WTC11 (cell line): ENCODE data around the gene PANK4. TPM values are rescaled to one million over a fixed set of nuclear protein-coding genes. Genes with fewer than 3 reads are reported as not detected.
A peak's percentile ranks its signal among the peaks of the same experiment; 100 is the strongest.

Source experiments
- ATAC-seq: fragments of 200-7000 bp; cut with Tn5 transposase; 2 replicates; pipeline ENCODE4 v1.10.0; 2021; ENCODE audit warnings: mild to moderate bottlenecking, moderate library complexity
- CTCF ChIA-PET: fragments of 300-600 bp; sonication (Branson Sonifier 250); formaldehyde crosslinking; loops from one replicate; lab custom pipeline; 2021; ENCODE audit warnings: antibody characterized with exemption; lab: Charles Lee
- POLR2A ChIA-PET: fragments of 350-600 bp; sonication (Branson Sonifier 250); formaldehyde crosslinking; loops from one replicate; lab custom pipeline; 2021; ENCODE audit warnings: antibody characterized with exemption; lab: Charles Lee
- DNase-seq: peaks from one replicate; pipeline ENCODE4 v3.0.0; 2021; ENCODE audit warnings: low spot score
- H3K27ac Mint-ChIP-seq: 2 replicates; pipeline ENCODE4 v1.8.0; 2021; ENCODE audit warnings: mixed read lengths
- H3K27me3 Mint-ChIP-seq: 2 replicates; pipeline ENCODE4 v1.8.0; 2021; ENCODE audit warnings: low read depth, mild to moderate bottlenecking, moderate library complexity, mixed read lengths
- H3K36me3 Mint-ChIP-seq: 2 replicates; pipeline ENCODE4 v1.8.0; 2021; ENCODE audit warnings: mixed read lengths
- H3K4me1 Mint-ChIP-seq: 2 replicates; pipeline ENCODE4 v1.8.0; 2022; ENCODE audit warnings: mixed read lengths
- H3K4me3 Mint-ChIP-seq: 2 replicates; pipeline ENCODE4 v1.8.0; 2021; ENCODE audit warnings: mild to moderate bottlenecking, moderate library complexity, mixed read lengths
- H3K9me3 Mint-ChIP-seq: 2 replicates; pipeline ENCODE4 v1.8.0; 2021; ENCODE audit warnings: mixed read lengths
- ATF1 ChIP-seq: sonication (generic); formaldehyde crosslinking; IDR thresholded peaks from 2 replicates; pipeline ENCODE4 v1.8.1; 2023; ENCODE audit warnings: mild to moderate bottlenecking, moderate library complexity, missing genetic modification reagents
- CBFB ChIP-seq: sonication (generic); formaldehyde crosslinking; IDR thresholded peaks from 2 replicates; pipeline ENCODE4 v1.8.1; 2022; ENCODE audit warnings: mild to moderate bottlenecking, low read depth, missing genetic modification reagents
- EMX1 ChIP-seq: fragments of 250-450 bp; sonication (Bioruptor Pico); IDR thresholded peaks from 2 replicates; pipeline ENCODE4 v1.8.0; 2021; ENCODE audit warnings: mild to moderate bottlenecking
- ESRRA ChIP-seq: sonication (generic); formaldehyde crosslinking; IDR thresholded peaks from 2 replicates; pipeline ENCODE4 v1.8.1; 2022; ENCODE audit warnings: mild to moderate bottlenecking, missing genetic modification reagents, borderline replicate concordance
- GABPB1 ChIP-seq: sonication (generic); formaldehyde crosslinking; IDR thresholded peaks from 2 replicates; pipeline ENCODE4 v1.8.1; 2023; ENCODE audit warnings: mild to moderate bottlenecking, missing genetic modification reagents
- MYBL2 ChIP-seq: sonication (generic); formaldehyde crosslinking; IDR thresholded peaks from 2 replicates; pipeline ENCODE4 v1.8.1; 2023; ENCODE audit warnings: mild to moderate bottlenecking, moderate library complexity, missing genetic modification reagents
- NFE2L1 ChIP-seq: sonication (generic); formaldehyde crosslinking; IDR thresholded peaks from 2 replicates; pipeline ENCODE4 v1.8.1; 2023; ENCODE audit warnings: missing genetic modification reagents
- OVOL2 ChIP-seq: fragments of 250-450 bp; sonication (Bioruptor Pico); IDR thresholded peaks from 2 replicates; pipeline ENCODE4 v1.9.0; 2021; ENCODE audit warnings: mild to moderate bottlenecking, borderline replicate concordance
- TCF7 ChIP-seq: sonication (generic); formaldehyde crosslinking; IDR thresholded peaks from 2 replicates; pipeline ENCODE4 v1.8.0; 2022; ENCODE audit warnings: mild to moderate bottlenecking, low read depth, missing genetic modification reagents, moderate library complexity
- TEAD1 ChIP-seq: sonication (generic); formaldehyde crosslinking; IDR thresholded peaks from 2 replicates; pipeline ENCODE4 v1.8.0; 2022; ENCODE audit warnings: mild to moderate bottlenecking, missing genetic modification reagents
- ZNF219 ChIP-seq: sonication (generic); formaldehyde crosslinking; IDR thresholded peaks from 2 replicates; pipeline ENCODE4 v1.8.0; 2023; ENCODE audit warnings: missing genetic modification reagents, mild to moderate bottlenecking, borderline replicate concordance
- ZNF232 ChIP-seq: sonication (generic); formaldehyde crosslinking; IDR thresholded peaks from 2 replicates; pipeline ENCODE4 v1.8.0; 2022; ENCODE audit warnings: mild to moderate bottlenecking, missing genetic modification reagents
- ZNF317 ChIP-seq: sonication (generic); formaldehyde crosslinking; IDR thresholded peaks from 2 replicates; pipeline ENCODE4 v1.8.1; 2023; ENCODE audit warnings: low read depth, mild to moderate bottlenecking, moderate library complexity, missing genetic modification reagents, borderline replicate concordance
- total RNA-seq: library from RNA; stranded (reverse); gene quantifications from 3 replicates; pipeline ENCODE4 v1.2.3, GENCODE V29; 2021
- TF ChIP-seq, protein P1 (sequence below): sonication (generic); formaldehyde crosslinking; IDR thresholded peaks from 2 replicates; pipeline ENCODE4 v1.8.0; 2023; ENCODE audit warnings: missing genetic modification reagents, mild to moderate bottlenecking, borderline replicate concordance
- TF ChIP-seq, protein P2 (sequence below): sonication (generic); formaldehyde crosslinking; IDR thresholded peaks from 2 replicates; pipeline ENCODE4 v1.8.1; 2023; ENCODE audit warnings: mild to moderate bottlenecking, missing genetic modification reagents, moderate library complexity
- TF ChIP-seq, protein P3 (sequence below): fragments of 250-450 bp; sonication (Bioruptor Pico); conservative IDR thresholded peaks from 2 replicates; pipeline ENCODE4 v1.9.0; 2021; ENCODE audit warnings: mild to moderate bottlenecking
- TF ChIP-seq, protein P4 (sequence below): sonication (generic); formaldehyde crosslinking; IDR thresholded peaks from 2 replicates; pipeline ENCODE4 v1.8.0; 2022; ENCODE audit warnings: mild to moderate bottlenecking, missing genetic modification reagents
- TF ChIP-seq, protein P5 (sequence below): sonication (generic); formaldehyde crosslinking; IDR thresholded peaks from 2 replicates; pipeline ENCODE4 v1.8.1; 2022; ENCODE audit warnings: missing genetic modification reagents, borderline replicate concordance
- TF ChIP-seq, protein P6 (sequence below): sonication (generic); formaldehyde crosslinking; IDR thresholded peaks from 2 replicates; pipeline ENCODE4 v1.8.1; 2022; ENCODE audit warnings: low read depth, missing genetic modification reagents, borderline replicate concordance

Gene PANK4
- total RNA-seq, 1 experiment from 2014 or later, result 52.5 TPM

DNA sequence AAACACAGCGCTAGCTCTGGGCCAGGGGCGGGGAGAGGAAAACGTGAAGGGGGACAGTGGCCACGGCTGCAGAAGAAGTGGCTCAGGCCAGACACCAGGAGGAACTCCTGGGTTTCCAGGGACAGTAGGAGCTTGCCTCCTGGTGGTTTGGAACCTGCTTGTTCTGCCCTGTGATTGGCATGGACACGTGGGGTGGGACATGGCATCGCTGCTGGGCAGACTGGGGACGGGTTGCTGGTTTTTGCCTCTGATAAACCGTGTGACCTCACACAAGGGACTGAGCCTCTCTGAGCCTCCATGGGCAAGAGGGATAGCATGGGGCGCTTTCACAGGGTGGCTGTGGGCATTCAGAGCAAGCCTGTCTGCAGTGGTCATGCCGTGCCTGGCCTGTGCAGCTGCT is 57.9 kb downstream of the PANK4 start:
- no peak for DNase-seq
- POLR2A ChIA-PET, result no interaction called here
- H3K4me3 Mint-ChIP-seq, result no peak overlapping the region
- no peak for TF ChIP-seq NFE2L1 (CRISPR knock-in tag)
- ATAC-seq, result no peak
- H3K27ac Mint-ChIP-seq, result no peak overlapping the region
- no peaks in the 10 kb centered on the region for H3K9me3 Mint-ChIP-seq
- H3K4me1 Mint-ChIP-seq, result no peaks in the 10 kb centered on the region
- H3K36me3 Mint-ChIP-seq, result no peaks in the 10 kb centered on the region
- CTCF ChIA-PET, result interaction anchor here (1.0 to 2.3 kb wide), 4 partner anchors 9 to 93 kb away, joined by 3 to 7 read pairs (median 4); no protein-coding TSS in a partner anchor
- H3K27me3 Mint-ChIP-seq, result no peaks in the 10 kb centered on the region

DNA sequence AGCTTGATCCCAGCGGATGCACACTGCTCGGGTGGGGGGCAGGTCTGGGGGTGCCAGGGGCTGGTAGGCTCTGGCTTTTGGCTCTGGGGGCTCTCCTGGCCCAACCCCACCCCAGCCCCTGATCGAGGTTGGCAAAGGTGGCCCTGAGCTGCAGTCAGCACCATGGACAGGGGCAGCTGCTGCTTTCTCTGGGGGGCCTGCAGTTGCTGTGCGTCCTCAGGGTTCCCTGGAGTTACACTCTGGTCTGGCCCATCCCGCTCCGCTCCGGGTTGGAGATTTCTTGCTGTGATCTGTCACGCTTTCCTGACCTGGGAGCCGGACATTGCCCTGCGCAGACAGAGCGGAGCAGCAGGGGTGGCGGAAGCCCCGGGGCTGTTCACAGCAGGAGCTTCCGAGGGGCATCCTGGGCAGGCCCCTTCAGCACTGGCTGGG is 58.3 kb downstream of the PANK4 start:
- H3K36me3 Mint-ChIP-seq, result no peaks in the 10 kb centered on the region
- CTCF ChIA-PET, result interaction anchor here (1.0 to 2.3 kb wide), 6 partner anchors 9 to 94 kb away, joined by 3 to 7 read pairs (median 4); no protein-coding TSS in a partner anchor
- DNase-seq, result peak; percentile 76
- peak; percentile 62 for ATAC-seq
- no peaks in the 10 kb centered on the region for H3K27me3 Mint-ChIP-seq
- H3K4me1 Mint-ChIP-seq, result no peaks in the 10 kb centered on the region
- POLR2A ChIA-PET, result interaction anchor here (0.9 kb wide), 1 partner anchor 61 kb away, joined by 3 read pairs; no protein-coding TSS in a partner anchor
- no peaks in the 10 kb centered on the region for H3K9me3 Mint-ChIP-seq
- no peak overlapping the region for H3K4me3 Mint-ChIP-seq
- H3K27ac Mint-ChIP-seq, result no peak overlapping the region
- TF ChIP-seq, protein P1, sequence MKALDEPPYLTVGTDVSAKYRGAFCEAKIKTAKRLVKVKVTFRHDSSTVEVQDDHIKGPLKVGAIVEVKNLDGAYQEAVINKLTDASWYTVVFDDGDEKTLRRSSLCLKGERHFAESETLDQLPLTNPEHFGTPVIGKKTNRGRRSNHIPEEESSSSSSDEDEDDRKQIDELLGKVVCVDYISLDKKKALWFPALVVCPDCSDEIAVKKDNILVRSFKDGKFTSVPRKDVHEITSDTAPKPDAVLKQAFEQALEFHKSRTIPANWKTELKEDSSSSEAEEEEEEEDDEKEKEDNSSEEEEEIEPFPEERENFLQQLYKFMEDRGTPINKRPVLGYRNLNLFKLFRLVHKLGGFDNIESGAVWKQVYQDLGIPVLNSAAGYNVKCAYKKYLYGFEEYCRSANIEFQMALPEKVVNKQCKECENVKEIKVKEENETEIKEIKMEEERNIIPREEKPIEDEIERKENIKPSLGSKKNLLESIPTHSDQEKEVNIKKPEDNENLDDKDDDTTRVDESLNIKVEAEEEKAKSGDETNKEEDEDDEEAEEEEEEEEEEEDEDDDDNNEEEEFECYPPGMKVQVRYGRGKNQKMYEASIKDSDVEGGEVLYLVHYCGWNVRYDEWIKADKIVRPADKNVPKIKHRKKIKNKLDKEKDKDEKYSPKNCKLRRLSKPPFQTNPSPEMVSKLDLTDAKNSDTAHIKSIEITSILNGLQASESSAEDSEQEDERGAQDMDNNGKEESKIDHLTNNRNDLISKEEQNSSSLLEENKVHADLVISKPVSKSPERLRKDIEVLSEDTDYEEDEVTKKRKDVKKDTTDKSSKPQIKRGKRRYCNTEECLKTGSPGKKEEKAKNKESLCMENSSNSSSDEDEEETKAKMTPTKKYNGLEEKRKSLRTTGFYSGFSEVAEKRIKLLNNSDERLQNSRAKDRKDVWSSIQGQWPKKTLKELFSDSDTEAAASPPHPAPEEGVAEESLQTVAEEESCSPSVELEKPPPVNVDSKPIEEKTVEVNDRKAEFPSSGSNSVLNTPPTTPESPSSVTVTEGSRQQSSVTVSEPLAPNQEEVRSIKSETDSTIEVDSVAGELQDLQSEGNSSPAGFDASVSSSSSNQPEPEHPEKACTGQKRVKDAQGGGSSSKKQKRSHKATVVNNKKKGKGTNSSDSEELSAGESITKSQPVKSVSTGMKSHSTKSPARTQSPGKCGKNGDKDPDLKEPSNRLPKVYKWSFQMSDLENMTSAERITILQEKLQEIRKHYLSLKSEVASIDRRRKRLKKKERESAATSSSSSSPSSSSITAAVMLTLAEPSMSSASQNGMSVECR (CRISPR knock-in tag), result 0 out of 2 replicates have a peak, but pooled peaks have one; percentile 35
- peak; percentile 69; the same call in 1 of the 2 replicates for TF ChIP-seq ESRRA (CRISPR knock-in tag)
- TF ChIP-seq, protein P2, sequence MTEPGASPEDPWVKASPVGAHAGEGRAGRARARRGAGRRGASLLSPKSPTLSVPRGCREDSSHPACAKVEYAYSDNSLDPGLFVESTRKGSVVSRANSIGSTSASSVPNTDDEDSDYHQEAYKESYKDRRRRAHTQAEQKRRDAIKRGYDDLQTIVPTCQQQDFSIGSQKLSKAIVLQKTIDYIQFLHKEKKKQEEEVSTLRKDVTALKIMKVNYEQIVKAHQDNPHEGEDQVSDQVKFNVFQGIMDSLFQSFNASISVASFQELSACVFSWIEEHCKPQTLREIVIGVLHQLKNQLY, result no peak
- TF ChIP-seq CBFB (CRISPR knock-in tag), result no peak
- TF ChIP-seq, protein P3, sequence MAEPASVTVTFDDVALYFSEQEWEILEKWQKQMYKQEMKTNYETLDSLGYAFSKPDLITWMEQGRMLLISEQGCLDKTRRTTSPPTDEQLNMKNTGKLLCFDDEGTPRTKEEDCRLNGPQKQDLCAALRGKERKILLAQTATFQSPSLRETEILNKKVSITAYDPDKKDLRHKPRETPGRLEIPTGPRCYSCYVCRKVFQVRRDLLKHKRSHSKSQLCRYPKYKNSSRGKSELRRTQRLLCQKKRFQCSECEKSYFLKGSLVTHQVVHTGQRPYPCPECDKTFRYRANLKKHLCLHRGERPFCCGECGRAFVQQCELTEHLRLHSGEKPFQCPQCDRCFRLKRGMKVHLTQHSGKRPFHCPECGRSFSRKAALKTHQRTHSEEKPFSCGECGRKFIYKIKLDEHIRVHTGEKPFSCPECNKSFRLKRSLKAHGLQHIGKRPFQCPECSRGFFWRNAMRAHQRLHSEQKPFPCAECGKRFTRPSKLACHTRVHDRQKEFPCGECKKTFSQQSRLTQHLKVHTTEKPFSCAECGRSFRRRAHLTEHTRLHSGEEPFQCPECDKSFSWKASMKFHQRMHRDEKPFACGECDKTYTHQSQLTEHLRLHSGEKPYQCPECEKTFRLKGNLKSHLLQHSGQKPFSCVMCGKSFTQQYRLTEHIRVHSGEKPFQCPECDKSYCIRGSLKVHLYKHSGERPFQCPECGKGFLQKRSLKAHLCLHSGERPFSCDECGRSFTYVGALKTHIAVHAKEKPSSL (CRISPR knock-in tag), result no peak
- TF ChIP-seq, protein P4, sequence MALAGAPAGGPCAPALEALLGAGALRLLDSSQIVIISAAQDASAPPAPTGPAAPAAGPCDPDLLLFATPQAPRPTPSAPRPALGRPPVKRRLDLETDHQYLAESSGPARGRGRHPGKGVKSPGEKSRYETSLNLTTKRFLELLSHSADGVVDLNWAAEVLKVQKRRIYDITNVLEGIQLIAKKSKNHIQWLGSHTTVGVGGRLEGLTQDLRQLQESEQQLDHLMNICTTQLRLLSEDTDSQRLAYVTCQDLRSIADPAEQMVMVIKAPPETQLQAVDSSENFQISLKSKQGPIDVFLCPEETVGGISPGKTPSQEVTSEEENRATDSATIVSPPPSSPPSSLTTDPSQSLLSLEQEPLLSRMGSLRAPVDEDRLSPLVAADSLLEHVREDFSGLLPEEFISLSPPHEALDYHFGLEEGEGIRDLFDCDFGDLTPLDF, result no peak
- TF ChIP-seq ATF1 (CRISPR knock-in tag), result no peak
- no peak for TF ChIP-seq OVOL2
- no peak for TF ChIP-seq GABPB1
- TF ChIP-seq TCF7 (CRISPR knock-in tag), result no peak; the same call in 1 of the 2 replicates
- 0 out of 2 replicates have a peak, but pooled peaks have one; percentile 30 for TF ChIP-seq TEAD1 (CRISPR knock-in tag)
- TF ChIP-seq, protein P5, sequence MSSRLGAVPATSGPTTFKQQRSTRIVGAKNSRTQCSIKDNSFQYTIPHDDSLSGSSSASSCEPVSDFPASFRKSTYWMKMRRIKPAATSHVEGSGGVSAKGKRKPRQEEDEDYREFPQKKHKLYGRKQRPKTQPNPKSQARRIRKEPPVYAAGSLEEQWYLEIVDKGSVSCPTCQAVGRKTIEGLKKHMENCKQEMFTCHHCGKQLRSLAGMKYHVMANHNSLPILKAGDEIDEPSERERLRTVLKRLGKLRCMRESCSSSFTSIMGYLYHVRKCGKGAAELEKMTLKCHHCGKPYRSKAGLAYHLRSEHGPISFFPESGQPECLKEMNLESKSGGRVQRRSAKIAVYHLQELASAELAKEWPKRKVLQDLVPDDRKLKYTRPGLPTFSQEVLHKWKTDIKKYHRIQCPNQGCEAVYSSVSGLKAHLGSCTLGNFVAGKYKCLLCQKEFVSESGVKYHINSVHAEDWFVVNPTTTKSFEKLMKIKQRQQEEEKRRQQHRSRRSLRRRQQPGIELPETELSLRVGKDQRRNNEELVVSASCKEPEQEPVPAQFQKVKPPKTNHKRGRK, result no peak
- TF ChIP-seq ZNF219 (CRISPR knock-in tag), result no peak
- no peak for TF ChIP-seq EMX1 (CRISPR knock-in tag)
- peak; percentile 71; the same call in 1 of the 2 replicates for TF ChIP-seq ZNF232
- TF ChIP-seq MYBL2 (CRISPR knock-in tag), result 0 out of 2 replicates have a peak, but pooled peaks have one; percentile 41
- TF ChIP-seq ZNF317, result no peak
- TF ChIP-seq, protein P6, sequence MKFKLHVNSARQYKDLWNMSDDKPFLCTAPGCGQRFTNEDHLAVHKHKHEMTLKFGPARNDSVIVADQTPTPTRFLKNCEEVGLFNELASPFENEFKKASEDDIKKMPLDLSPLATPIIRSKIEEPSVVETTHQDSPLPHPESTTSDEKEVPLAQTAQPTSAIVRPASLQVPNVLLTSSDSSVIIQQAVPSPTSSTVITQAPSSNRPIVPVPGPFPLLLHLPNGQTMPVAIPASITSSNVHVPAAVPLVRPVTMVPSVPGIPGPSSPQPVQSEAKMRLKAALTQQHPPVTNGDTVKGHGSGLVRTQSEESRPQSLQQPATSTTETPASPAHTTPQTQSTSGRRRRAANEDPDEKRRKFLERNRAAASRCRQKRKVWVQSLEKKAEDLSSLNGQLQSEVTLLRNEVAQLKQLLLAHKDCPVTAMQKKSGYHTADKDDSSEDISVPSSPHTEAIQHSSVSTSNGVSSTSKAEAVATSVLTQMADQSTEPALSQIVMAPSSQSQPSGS, result no peak
